LHCN-M2 (cell line): ENCODE data around the gene WDHD1. TPM values are rescaled to one million over a fixed set of nuclear protein-coding genes. Genes with fewer than 3 reads are reported as not detected.
"Not testable (repeated sequence)": the region's sequence is repeated elsewhere in the genome, so short reads cannot be mapped to it uniquely, and the experiment has no call there.

Experiments used
- DNase-seq: peaks from one replicate; pipeline ENCODE4 v3.0.0-alpha.2; 2012; ENCODE audit warnings: low read depth
- total RNA-seq: library from RNA; depleted of rRNA; stranded (reverse); fragments of >200 nt; gene quantifications from 2 replicates; pipeline ENCODE4 v1.2.3, GENCODE V29; 2014

WDHD1 gene
- total RNA-seq, 1 experiment from 2014 or later: 25.5 TPM

DNA sequence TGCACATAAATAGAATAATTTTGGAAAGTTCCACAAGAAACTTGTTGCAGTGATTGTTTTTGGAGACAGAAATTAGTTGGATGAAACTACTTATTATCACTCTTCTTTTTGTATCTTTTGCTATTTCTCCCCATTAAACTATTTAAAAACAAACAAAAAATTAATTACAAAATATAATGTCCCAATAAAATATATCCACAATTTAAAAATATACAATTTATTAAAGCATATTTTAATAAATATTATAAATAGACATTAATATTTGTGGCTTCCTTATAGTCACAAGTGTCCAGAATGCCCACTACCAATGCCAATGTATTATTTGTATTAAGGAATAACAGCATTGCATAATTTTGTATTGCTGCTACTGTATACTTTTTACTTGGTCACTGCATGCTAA is 71.8 kb downstream of the WDHD1 start:
- no peak for DNase-seq

DNA sequence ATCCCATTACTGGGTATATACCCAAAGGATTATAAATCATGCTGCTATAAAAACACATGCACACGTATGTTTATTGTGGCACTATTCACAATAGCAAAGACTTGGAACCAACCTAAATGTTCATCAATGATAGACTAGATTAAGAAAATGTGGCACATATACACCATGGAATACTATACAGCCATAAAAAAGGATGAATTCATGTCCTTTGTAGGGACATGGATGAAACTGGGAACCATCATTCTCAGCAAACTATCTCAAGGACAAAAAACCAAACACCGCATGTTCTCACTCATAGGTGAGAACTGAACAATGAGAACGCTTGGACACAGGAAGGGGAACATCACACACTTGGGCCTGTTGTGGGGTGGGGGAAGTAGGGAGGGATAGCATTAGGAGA is 73.3 kb downstream of the WDHD1 start:
- DNase-seq: not testable (repeated sequence)

DNA sequence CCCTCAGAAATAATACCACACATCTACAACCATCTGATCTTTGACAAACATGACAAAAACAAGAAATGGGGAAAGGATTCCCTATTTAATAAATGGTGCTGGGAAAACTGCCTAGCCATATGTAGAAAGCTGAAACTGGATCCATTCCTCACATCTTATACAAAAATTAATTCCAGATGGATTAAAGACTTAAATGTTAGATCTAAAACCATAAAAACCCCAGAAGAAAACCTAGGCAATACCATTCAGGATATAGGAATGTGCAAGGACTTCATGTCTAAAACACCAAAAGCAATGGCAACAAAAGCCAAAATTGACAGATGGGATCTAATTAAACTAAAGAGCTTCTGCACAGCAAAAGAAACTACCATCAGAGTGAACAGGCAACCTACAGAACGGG is 74.1 kb downstream of the WDHD1 start:
- not testable (repeated sequence) for DNase-seq

DNA sequence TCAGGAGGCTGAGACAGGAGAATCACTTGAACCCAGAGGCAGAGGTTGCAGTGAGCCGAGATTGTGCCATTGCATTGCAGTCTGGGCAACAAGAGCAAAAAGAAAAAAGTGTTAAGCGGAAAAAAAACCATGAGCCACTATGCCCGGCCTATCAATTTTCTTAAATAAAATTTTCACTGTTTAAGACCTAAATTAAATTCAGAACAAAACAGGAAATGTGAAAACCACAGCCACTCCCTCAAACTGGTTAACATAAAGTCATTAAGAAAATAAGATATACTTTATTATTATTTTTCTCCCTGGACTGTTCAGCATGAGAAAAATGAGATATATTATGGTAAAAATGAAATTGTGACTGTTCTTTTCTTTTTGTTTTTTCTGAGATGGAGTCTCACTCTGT is 79.7 kb downstream of the WDHD1 start:
- no peak for DNase-seq

DNA sequence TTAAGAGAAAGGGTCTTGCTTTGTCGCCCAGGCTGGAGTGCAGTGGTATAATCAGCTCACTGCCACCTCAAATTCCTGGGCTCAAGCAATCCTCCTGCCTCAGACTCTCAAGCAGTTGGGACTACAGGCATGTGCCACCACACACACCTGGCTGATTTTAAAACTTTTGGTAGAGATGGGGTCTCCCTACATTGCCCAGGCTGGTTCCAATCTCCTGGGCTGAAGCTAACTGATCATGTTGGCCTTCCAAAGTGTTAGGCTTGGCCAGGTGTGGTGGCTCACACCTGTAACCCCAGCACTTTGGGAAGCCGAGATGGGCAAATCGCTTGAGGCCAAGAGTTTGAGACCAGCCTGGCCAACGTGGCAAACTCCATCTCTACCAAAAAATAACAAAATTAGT is 80.4 kb downstream of the WDHD1 start:
- DNase-seq: no peak

DNA sequence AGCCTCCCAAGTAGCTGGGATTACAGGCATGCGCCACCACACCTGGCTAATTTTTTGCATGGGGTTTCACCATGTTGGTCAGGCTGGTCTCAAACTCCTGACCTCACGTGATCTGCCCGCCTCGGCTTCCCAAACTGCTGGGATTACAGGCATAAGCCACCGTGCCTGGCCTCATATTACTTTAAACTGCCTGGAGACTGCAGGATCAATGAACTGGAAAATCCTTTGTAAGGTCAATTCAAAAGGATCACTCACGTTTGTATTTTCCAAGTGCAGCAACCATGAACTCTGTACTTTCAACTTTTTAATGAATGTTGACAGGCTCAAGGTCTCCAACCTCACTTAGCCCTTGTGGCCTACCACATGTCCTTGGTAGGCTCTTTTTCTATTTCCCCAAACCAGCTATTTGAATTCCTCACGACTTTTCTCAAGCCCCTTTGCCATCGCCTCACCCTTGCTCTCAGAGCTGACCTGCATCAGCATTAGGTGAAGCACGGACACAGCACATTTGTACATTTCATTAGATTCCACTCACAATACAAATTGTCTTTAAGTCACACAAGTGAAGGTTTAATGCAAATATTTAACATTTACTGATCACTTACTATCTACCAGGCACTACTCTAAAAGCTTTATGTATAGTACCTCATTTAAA is 82.0 kb downstream of the WDHD1 start:
- DNase-seq: no peak

DNA sequence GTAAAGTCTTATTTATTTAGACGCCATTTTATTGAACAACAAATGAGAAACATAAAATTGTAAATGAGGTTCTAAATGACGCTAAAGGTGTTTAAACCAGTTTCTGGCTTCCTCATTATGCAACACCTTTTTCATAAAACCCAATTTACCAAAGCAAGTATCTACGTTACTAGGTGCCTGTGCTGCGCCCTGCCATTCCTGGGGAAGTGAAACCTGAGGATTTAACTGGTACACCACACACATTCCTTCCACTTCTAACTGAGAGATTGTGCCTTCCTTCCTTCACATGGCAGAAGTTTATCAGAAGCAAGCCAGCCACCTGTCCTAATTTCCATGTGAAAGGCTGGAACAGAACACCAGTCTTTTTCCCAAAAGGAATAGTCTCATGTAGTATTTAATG is 84.0 kb downstream of the WDHD1 start:
- no peak for DNase-seq

DNA sequence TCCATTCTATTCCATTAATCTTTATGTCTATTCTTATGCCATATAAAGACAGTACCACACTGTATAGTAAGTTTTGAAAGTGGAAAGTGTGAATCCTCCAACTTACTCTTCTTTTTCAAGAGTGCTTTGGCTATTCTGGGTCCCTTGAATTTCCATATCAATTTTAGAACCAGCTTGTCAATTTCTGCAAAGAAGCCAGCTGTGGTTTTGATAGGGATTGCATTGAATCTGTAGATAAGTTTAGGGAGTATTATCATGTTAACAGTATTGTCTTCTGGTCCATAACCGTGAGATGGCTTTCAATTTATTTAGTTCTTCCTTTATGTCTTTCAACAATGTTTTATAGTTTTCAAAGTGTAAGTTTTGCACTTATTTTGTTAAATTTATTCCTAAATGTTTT is 90.1 kb downstream of the WDHD1 start:
- DNase-seq: no peak

DNA sequence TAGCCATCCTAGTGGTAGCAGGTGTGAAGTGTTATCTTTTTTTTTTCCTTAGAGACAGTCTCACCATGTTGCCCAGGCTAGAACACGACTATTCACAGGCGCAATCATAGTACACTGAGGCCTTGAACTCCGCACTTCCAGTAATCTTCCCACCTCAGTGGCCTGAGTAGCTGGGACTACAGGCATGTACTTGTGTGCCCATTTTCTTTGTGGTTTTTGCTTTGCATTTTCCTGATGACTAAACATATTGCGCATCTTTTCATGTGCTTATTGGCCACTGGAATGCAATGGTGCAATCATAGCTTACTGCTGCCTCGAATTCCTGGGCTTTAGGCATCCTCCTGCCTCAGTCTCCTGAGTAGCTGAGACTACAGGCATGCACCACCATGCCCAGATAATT is 90.9 kb downstream of the WDHD1 start:
- peak; percentile 25 for DNase-seq

DNA sequence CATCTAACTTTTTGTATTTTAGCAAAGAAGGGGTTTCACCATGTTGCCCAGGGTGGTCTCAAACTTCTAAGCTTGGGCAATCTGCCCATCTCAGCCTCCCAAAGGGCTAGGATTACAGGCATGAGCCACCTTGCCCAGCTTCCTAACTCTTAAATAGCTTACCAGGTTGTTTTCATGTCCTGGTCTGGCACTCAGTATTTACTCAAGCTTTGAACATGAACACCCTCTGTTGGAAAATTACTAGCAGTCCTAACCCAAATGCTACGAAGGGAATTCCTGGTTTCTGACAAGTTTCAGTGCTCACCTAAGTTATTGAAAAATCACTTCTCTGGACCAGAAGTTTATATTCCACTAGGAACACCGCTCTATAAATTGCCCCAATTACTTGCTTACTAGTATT is 91.8 kb downstream of the WDHD1 start:
- no peak for DNase-seq

DNA sequence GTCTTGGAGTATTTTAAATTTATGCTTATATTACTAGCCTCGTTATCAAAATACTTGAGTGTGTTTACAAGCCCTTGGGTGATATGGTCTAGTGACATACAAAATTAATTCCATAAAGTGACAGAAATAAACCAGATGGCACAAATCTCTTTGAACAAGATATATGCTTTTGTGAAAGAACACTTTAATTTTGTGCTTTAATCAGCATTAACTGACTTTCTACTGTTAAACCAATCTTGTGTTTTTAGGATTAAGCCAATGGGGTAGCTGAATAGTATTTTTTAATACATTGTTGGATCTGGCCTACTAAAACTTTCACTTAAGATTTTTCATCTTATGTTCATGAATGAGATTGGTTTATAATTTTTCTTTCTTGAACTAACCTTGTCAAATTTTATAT is 93.9 kb downstream of the WDHD1 start:
- DNase-seq: no peak

DNA sequence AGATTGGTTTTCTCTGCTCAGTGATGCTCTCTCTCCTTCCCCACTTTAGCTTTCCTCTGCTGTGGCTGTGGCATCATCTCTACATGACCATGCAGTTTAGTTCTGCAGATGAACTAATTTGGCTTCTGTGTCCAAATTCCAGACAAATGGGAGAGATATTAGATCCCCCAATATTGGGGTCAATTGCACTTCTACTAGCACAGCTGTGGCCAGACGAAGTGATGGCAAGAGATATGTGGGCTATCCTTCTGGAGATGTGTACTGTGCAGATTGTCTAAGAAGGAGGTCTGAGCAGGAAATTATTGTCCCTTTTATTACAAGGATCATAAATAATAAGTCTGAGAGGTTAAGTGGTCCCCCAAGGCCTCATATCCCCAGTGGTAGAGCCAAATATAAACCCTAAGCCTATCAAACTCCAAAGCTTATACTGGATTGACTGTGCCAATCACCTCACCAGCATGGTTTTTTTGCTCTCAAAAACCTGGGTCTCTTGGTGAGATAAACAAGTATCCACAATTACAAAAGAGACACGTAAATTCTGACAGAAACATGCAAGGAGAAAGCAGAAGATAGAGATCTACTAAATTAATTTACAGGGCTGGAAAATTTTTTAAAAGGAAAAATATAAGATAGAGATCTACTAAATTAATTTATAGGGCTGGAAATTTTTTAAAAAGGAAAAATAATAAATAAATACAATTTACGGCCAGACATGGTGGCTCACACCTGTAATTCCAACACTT is 95.1 kb downstream of the WDHD1 start:
- no peak for DNase-seq

DNA sequence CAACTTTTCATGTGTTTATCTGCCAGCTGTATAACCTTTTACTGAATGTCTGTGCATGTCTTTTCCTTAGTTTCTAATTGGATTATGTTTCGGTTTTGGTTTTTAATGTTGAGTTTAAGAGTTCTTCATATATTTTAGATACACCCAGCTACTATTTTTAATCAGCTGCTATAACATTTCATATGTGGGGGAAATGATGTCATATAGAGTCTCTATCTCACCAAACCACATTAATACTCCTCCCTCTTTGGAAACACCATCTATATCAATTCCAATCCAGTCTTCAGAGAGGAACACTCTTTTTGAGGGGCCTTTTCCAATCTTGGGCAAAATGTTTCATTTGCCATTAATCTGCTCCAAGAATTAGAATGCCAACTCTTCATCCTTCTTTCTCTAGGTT is 95.8 kb downstream of the WDHD1 start:
- no peak for DNase-seq

DNA sequence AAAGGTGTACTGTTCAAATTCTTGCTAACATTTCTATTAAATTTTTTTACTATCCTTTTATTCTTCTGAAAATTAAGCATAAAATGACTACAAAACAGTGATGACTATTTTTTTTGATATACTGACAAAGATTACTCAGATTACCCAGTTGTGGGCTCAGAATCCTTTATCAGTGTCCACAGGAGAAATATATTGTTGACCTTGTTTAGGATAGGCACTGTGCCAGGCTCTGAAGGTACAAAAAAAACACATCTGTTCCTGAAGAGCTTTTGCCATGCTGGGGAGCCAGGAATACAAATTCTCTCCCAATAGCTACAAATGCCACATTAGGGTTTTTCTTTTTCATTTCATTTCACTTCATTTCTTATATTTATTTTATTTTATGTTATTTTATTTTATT is 97.3 kb downstream of the WDHD1 start:
- no peak for DNase-seq

DNA sequence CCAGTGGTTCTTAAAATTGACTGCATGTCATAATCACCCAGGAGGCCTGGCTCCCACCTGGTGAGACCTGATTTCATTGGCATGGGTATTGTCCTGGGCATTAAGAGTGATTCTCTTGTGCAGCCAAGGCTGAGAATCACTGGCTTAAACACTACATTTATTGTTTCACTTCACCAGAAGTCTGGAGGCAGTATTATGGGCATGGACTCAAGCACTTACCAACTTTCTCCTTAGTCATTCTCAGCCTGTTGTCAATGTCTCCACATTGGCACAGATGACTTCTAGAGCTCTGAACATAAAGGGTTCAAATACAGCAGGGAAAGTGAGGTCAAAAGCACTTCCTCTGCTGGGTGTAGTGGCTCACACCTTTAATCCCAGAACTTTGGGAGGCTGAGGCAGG is 98.7 kb downstream of the WDHD1 start:
- no peak for DNase-seq

DNA sequence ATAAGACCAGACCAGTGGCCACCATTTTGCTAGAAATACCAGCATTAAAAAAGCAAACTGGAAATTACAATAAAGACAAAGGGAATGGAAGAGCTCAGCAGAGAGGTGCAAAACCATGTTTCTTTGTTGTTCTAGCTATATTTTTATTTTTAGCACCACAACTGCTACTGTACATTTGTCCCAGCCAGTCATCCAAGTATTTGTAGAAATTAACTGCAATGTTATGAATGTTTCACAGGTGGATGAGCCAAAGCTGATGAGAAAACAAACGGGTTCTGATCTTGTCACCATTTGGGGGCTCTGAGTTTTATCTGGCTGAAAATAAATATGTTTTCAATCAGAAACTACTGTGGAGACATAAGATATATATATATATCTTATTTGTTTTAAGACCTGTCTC is 99.3 kb downstream of the WDHD1 start:
- DNase-seq: no peak

DNA sequence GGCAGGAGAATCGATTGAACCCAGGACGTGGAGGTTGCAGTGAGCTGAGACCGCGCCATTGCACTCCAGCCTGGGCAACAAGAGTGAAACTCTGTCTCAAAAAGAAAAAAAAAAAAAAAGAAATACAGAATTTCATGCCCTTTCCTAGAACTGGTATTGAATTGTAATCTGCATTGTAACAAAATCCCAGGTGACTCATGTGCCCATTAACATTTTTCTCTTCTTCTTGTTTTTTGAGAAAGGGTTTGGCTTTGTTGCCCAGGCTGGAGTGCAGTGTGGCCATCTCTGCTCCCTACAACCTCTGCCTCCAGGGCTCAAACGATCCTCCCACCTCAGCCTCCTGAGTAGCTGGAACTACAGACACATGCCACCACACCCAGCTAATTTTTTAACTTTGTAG is 100.3 kb downstream of the WDHD1 start:
- DNase-seq: peak; percentile 29

DNA sequence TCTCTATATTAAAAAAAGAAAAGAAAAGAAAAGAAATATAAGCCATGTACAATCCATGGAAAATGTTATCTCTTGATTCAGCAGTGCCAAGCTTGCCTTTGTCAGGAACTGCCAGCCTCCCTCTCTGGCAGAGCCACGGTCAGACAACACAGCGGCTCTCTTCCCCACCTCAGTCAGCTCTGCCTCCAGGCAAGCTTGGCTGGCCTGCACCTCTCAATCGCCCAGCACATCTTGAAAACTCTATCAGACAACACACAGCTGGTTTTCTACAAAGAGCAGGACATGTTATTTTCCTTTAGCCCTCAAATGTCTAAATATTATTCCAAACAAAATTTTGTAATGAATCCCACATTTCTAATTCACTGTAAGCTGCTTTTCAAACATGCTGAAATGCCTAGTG is 104.3 kb downstream of the WDHD1 start:
- no peak for DNase-seq

DNA sequence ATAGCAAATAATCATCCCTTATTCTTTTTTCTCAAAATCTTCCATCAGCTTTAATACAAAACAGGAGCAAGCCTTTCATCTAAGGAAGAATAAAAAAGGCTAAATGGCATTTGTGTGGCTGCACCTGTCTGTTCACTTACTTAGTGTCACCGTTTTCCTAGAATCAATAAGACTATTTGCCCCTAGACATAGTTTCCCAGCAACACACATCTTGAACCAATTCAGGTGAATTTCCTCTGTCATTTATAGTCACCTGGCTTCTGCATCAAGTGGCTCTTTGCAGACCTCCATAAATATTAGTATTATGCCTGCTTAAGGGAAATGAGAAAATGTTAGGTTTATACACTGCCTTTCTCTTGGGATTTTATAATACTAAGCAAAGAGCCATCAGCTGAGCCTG is 106.8 kb downstream of the WDHD1 start:
- DNase-seq: no peak

DNA sequence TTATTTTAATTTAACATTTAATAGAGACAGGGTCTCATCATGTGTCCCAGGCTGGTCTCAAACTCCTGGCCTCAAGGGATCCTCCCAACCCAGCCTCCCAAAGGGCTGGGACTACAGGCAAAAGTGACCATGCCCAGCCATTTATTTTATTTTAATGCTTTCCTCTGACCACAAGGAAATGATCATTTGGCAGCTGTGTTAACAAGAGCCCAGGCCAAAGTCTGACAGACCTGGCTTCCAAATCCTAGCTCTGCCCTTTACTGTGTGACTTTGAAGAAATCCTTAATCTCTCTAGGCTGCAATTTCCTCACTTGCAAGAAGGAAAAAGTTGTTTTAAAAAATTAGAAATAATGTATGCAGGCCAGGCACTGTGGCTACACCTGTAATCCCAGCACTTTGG is 107.6 kb downstream of the WDHD1 start:
- DNase-seq: peak; percentile 10

DNA sequence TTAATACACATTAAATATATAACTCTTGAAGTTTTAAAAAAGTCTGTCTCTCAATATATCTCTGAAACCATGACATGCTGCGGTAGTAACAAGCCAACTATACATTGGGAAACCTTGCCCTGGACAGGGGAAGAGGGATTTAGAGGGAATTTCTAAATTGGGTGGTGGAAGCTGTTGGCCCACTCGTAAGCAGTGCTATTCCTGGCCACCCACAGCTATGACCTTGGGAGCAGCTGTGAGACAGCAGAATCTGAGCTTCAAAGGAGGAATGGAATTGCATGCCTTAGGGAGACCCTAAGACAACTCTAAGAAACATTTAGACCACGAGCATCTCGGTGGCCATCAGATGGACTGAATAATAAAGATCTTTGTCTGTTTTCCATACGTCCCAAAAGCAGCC is 108.5 kb downstream of the WDHD1 start:
- no peak for DNase-seq

DNA sequence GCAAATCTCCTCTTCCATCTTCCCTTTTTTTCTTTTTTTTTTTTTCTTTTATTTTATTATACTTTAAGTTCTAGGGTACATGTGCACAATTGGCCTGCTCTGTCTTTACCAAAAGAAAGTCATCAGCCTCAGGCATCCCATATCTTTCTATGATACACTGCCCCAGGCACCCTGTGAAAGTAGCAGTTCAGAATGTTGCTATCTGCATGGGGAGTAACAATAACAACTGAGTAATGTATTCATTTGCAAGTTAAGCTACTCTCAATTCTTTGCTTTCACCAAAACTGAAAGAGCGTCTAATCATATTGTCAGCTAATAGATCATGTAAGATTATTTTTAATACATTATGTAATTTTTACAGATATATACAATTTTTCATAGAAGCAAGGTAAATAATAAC is 110.8 kb downstream of the WDHD1 start:
- DNase-seq: no peak

DNA sequence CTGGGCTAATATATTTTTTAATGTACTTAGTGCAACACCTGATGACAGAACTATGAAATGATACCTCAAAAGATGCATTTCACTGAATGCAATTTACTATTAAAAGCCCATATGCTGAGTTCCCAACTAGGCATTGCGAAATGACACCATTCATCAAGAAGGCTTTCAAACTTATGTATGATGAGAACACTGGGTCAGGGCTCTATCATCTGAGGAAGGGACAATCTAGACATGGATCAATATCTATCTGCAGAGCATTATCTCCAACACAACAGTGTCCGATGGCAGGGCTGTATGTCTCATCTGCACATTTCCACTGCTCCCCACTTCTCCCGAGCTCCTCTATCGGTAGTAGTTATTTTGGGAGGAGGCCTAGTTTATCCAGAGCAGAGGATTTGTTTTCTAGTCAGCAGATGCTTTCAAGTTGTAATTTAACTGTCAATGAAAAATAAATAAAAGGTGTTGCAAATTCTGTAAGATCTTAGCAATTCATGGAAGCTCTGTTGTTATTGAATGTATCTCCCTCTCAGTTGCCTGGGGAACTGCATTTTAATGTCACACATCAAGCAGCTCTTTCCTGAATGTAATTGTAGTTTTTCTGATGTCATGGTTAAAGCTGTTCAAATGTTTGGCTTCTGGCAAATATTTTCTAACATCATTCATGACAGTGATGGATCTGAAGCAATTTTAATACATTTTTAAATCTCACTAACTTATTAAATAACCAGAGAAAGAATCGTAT is 116.9 kb downstream of the WDHD1 start:
- no peak for DNase-seq
